Measurements from ENCODE around the gene OCA2.

Gene OCA2

GRCh38 chr15:27897481-27897880 is 201.6 kb downstream of the OCA2 start:
- Histone ChIP-seq H3K4me1 (ENCODE audit: control insufficient read depth, insufficient read depth, low read depth, low read length) (no peaks in the 10 kb centered on the region), H3K18ac (ENCODE audit: low read depth in 1 of 2, low read length in 2 of 2) (no peak overlapping the region)
- WGBS: 78% methylated on average over 9 of the region's 9 CpGs

GRCh38 chr15:27894645-27895044 is 204.5 kb downstream of the OCA2 start:
- H2BK15ac ChIP-seq (ENCODE audit: low read depth, poor library complexity, severe bottlenecking): no peak overlapping the region
- H3K14ac ChIP-seq (ENCODE audit: low read length in 2 of 2): no peak overlapping the region
- no peak overlapping the region for H3K18ac ChIP-seq (ENCODE audit: low read depth in 1 of 2, low read length in 2 of 2)
- no peak overlapping the region for H3K4me2 ChIP-seq (ENCODE audit: low read length, poor library complexity, severe bottlenecking)
- H2BK120ac ChIP-seq (ENCODE audit: low read depth, low read length): no peak overlapping the region
- no peaks in the 10 kb centered on the region for H3K36me3 ChIP-seq (ENCODE audit: control insufficient read depth in 1 of 2, insufficient read depth in 2 of 2, low read depth in 1 of 2, low read length in 2 of 2)
- no peak for DNase-seq
- H3K4me3 ChIP-seq (ENCODE audit: insufficient read depth in 1 of 2, low read depth in 1 of 2, low read length in 2 of 2): no peak overlapping the region
- H3K23ac ChIP-seq (ENCODE audit: low read length in 2 of 2): no peak overlapping the region
- H4K91ac ChIP-seq (ENCODE audit: low read length): no peak overlapping the region
- 63% methylated on average over 1 of the region's 1 CpG for WGBS
- H2AK5ac ChIP-seq (ENCODE audit: low read length, severe bottlenecking): no peak overlapping the region
- no peak overlapping the region for H3K27ac ChIP-seq (ENCODE audit: low read length, poor library complexity, severe bottlenecking)
- no peak overlapping the region for H4K8ac ChIP-seq (ENCODE audit: low read length)
- H3K79me1 ChIP-seq (replicated peaks; ENCODE audit: low read length, poor library complexity, severe bottlenecking): no peaks in the 10 kb centered on the region
- H2AFZ ChIP-seq (ENCODE audit: low read depth, low read length): no peak overlapping the region
- H3K4me1 ChIP-seq (ENCODE audit: control insufficient read depth, insufficient read depth, low read depth, low read length): no peaks in the 10 kb centered on the region
- peaks cover 36% of the 10 kb centered on the region for H3K9me3 ChIP-seq (ENCODE audit: control insufficient read depth, low read length)
- no peaks in the 10 kb centered on the region for H3K27me3 ChIP-seq (ENCODE audit: control insufficient read depth in 1 of 2, insufficient read depth in 1 of 2, low read length in 2 of 2)
- H2BK5ac ChIP-seq (ENCODE audit: low read depth, low read length, poor library complexity, severe bottlenecking): no peak overlapping the region
- no peak overlapping the region for H3K4ac ChIP-seq (ENCODE audit: low read depth in 1 of 2, low read length in 2 of 2)
- H2BK12ac ChIP-seq (ENCODE audit: low read length in 2 of 2): no peak overlapping the region
- no peak overlapping the region for H3K9ac ChIP-seq (ENCODE audit: low read length)

More at GRCh38 chr15:27897481-27897880, 201.6 kb downstream of the OCA2 start:
- H3K27me3 ChIP-seq (ENCODE audit: control insufficient read depth in 1 of 2, insufficient read depth in 1 of 2, low read length in 2 of 2): no peaks in the 10 kb centered on the region
- no peak overlapping the region for H3K4ac ChIP-seq (ENCODE audit: low read depth in 1 of 2, low read length in 2 of 2)
- no peak overlapping the region for H2AFZ ChIP-seq (ENCODE audit: low read depth, low read length)
- no peak overlapping the region for H2AK5ac ChIP-seq (ENCODE audit: low read length, severe bottlenecking)
- H2BK5ac ChIP-seq (ENCODE audit: low read depth, low read length, poor library complexity, severe bottlenecking): no peak overlapping the region
- no peak for DNase-seq
- H3K23ac ChIP-seq (ENCODE audit: low read length in 2 of 2): no peak overlapping the region
- H3K9me3 ChIP-seq (ENCODE audit: control insufficient read depth, low read length): peaks cover 32% of the 10 kb centered on the region
- no peak overlapping the region for H2BK12ac ChIP-seq (ENCODE audit: low read length in 2 of 2)
- no peak overlapping the region for H2BK120ac ChIP-seq (ENCODE audit: low read depth, low read length)
- no peak overlapping the region for H3K4me3 ChIP-seq (ENCODE audit: insufficient read depth in 1 of 2, low read depth in 1 of 2, low read length in 2 of 2)
- H3K9ac ChIP-seq (ENCODE audit: low read length): no peak overlapping the region
- H4K91ac ChIP-seq (ENCODE audit: low read length): no peak overlapping the region
- H3K14ac ChIP-seq (ENCODE audit: low read length in 2 of 2): no peak overlapping the region
- H2BK15ac ChIP-seq (ENCODE audit: low read depth, poor library complexity, severe bottlenecking): no peak overlapping the region
- no peak overlapping the region for H4K8ac ChIP-seq (ENCODE audit: low read length)
- H3K79me1 ChIP-seq (replicated peaks; ENCODE audit: low read length, poor library complexity, severe bottlenecking): no peaks in the 10 kb centered on the region
- H3K27ac ChIP-seq (ENCODE audit: low read length, poor library complexity, severe bottlenecking): no peak overlapping the region
- H3K4me2 ChIP-seq (ENCODE audit: low read length, poor library complexity, severe bottlenecking): no peak overlapping the region
- H3K36me3 ChIP-seq (ENCODE audit: control insufficient read depth in 1 of 2, insufficient read depth in 2 of 2, low read depth in 1 of 2, low read length in 2 of 2): no peaks in the 10 kb centered on the region

- Histone ChIP-seq H3K4ac (ENCODE audit: low read depth in 1 of 2, low read length in 2 of 2) (no peak overlapping the region), H4K8ac (ENCODE audit: low read length) (no peak overlapping the region), H3K9ac (ENCODE audit: low read length) (no peak overlapping the region), H3K36me3 (ENCODE audit: control insufficient read depth in 1 of 2, insufficient read depth in 2 of 2, low read depth in 1 of 2, low read length in 2 of 2) (no peaks in the 10 kb centered on the region), H2AK5ac (ENCODE audit: low read length, severe bottlenecking) (no peak overlapping the region), H2BK12ac (ENCODE audit: low read length in 2 of 2) (no peak overlapping the region), H3K27me3 (ENCODE audit: control insufficient read depth in 1 of 2, insufficient read depth in 1 of 2, low read length in 2 of 2) (no peaks in the 10 kb centered on the region), H4K91ac (ENCODE audit: low read length) (no peak overlapping the region), H3K79me1 (replicated peaks; ENCODE audit: low read length, poor library complexity, severe bottlenecking) (no peaks in the 10 kb centered on the region), H2BK15ac (ENCODE audit: low read depth, poor library complexity, severe bottlenecking) (no peak overlapping the region), H3K18ac (ENCODE audit: low read depth in 1 of 2, low read length in 2 of 2) (no peak overlapping the region), H3K4me1 (ENCODE audit: control insufficient read depth, insufficient read depth, low read depth, low read length) (no peaks in the 10 kb centered on the region), H3K23ac (ENCODE audit: low read length in 2 of 2) (no peak overlapping the region), H3K14ac (ENCODE audit: low read length in 2 of 2) (no peak overlapping the region), H3K4me3 (ENCODE audit: insufficient read depth in 1 of 2, low read depth in 1 of 2, low read length in 2 of 2) (no peak overlapping the region), H3K9me3 (ENCODE audit: control insufficient read depth, low read length) (peaks cover 31% of the 10 kb centered on the region), H2BK5ac (ENCODE audit: low read depth, low read length, poor library complexity, severe bottlenecking) (no peak overlapping the region), H3K27ac (ENCODE audit: low read length, poor library complexity, severe bottlenecking) (no peak overlapping the region), H2AFZ (ENCODE audit: low read depth, low read length) (no peak overlapping the region), H2BK120ac (ENCODE audit: low read depth, low read length) (no peak overlapping the region), H3K4me2 (ENCODE audit: low read length, poor library complexity, severe bottlenecking) (no peak overlapping the region)
- WGBS: 75% methylated on average over 2 of the region's 3 CpGs
- no peak for DNase-seq
These were observed 209.9 kb downstream of the OCA2 start for GRCh38 chr15:27889258-27889657.

GRCh38 chr15:27885201-27885600 is 213.9 kb downstream of the OCA2 start:
- Histone ChIP-seq H3K27me3 (ENCODE audit: control insufficient read depth in 1 of 2, insufficient read depth in 1 of 2, low read length in 2 of 2) (no peaks in the 10 kb centered on the region), H3K4me1 (ENCODE audit: control insufficient read depth, insufficient read depth, low read depth, low read length) (no peaks in the 10 kb centered on the region), H3K4me3 (ENCODE audit: insufficient read depth in 1 of 2, low read depth in 1 of 2, low read length in 2 of 2) (no peak overlapping the region), H3K23ac (ENCODE audit: low read length in 2 of 2) (no peak overlapping the region), H2BK120ac (ENCODE audit: low read depth, low read length) (no peak overlapping the region), H2AFZ (ENCODE audit: low read depth, low read length) (no peak overlapping the region), H3K27ac (ENCODE audit: low read length, poor library complexity, severe bottlenecking) (no peak overlapping the region), H3K79me1 (replicated peaks; ENCODE audit: low read length, poor library complexity, severe bottlenecking) (no peaks in the 10 kb centered on the region), H3K18ac (ENCODE audit: low read depth in 1 of 2, low read length in 2 of 2) (no peak overlapping the region), H3K9me3 (ENCODE audit: control insufficient read depth, low read length) (peaks cover 17% of the 10 kb centered on the region), H2BK15ac (ENCODE audit: low read depth, poor library complexity, severe bottlenecking) (no peak overlapping the region), H3K14ac (ENCODE audit: low read length in 2 of 2) (no peak overlapping the region), H2BK12ac (ENCODE audit: low read length in 2 of 2) (no peak overlapping the region), H3K4ac (ENCODE audit: low read depth in 1 of 2, low read length in 2 of 2) (no peak overlapping the region), H2BK5ac (ENCODE audit: low read depth, low read length, poor library complexity, severe bottlenecking) (no peak overlapping the region), H3K4me2 (ENCODE audit: low read length, poor library complexity, severe bottlenecking) (no peak overlapping the region), H2AK5ac (ENCODE audit: low read length, severe bottlenecking) (no peak overlapping the region), H4K91ac (ENCODE audit: low read length) (no peak overlapping the region), H3K36me3 (ENCODE audit: control insufficient read depth in 1 of 2, insufficient read depth in 2 of 2, low read depth in 1 of 2, low read length in 2 of 2) (no peaks in the 10 kb centered on the region), H4K8ac (ENCODE audit: low read length) (no peak overlapping the region), H3K9ac (ENCODE audit: low read length) (no peak overlapping the region)
- no peak for DNase-seq
